ENCODE results near the gene CLEC16A.

The CLEC16A gene

GRCh38 chr16:10993649-10994048 lies 49.3 kb downstream of the CLEC16A start:
- DNase-seq: no peak

GRCh38 chr16:10994571-10994970 lies 50.2 kb downstream of the CLEC16A start:
- DNase-seq: no peak

- no peak for DNase-seq
These were observed 51.2 kb downstream of the CLEC16A start for GRCh38 chr16:10995565-10995964.

GRCh38 chr16:10997485-10997884 lies 53.1 kb downstream of the CLEC16A start:
- DNase-seq: no peak

- DNase-seq: no peak
These were observed 54.9 kb downstream of the CLEC16A start for GRCh38 chr16:10999300-10999699.

GRCh38 chr16:11001611-11002010 lies 57.2 kb downstream of the CLEC16A start:
- no peak for DNase-seq

GRCh38 chr16:11003141-11003540 lies 58.8 kb downstream of the CLEC16A start:
- DNase-seq: no peak

GRCh38 chr16:11004351-11004750 lies 60.0 kb downstream of the CLEC16A start:
- DNase-seq: no peak

GRCh38 chr16:11004973-11005610 lies 60.7 kb downstream of the CLEC16A start:
- DNase-seq: peak; percentile 40 to 78

- peak in 1 of 2 experiments; percentile 57 for DNase-seq
These were observed 61.2 kb downstream of the CLEC16A start for GRCh38 chr16:11005611-11005975.

GRCh38 chr16:11006656-11007055 lies 62.3 kb downstream of the CLEC16A start:
- no peak for DNase-seq

GRCh38 chr16:11007714-11008280 lies 63.4 kb downstream of the CLEC16A start:
- DNase-seq: peak; percentile 51 to 65

- no peak for DNase-seq
These were observed 64.8 kb downstream of the CLEC16A start for GRCh38 chr16:11009027-11009755.

- no peak for DNase-seq
These were observed 66.3 kb downstream of the CLEC16A start for GRCh38 chr16:11010575-11011221.

GRCh38 chr16:11011326-11011725 lies 67.0 kb downstream of the CLEC16A start:
- DNase-seq: no peak

- no peak for DNase-seq
These were observed 68.5 kb downstream of the CLEC16A start for GRCh38 chr16:11012841-11013240.

- no peak for DNase-seq
These were observed 69.8 kb downstream of the CLEC16A start for GRCh38 chr16:11014136-11014535.

GRCh38 chr16:11015076-11015475 lies 70.7 kb downstream of the CLEC16A start:
- DNase-seq: peak in 1 of 2 experiments; percentile 29

GRCh38 chr16:11015607-11016006 lies 71.2 kb downstream of the CLEC16A start:
- no peak for DNase-seq

GRCh38 chr16:11016524-11016988 lies 72.2 kb downstream of the CLEC16A start:
- no peak for DNase-seq

GRCh38 chr16:11016993-11017392 lies 72.6 kb downstream of the CLEC16A start:
- DNase-seq: no peak

GRCh38 chr16:11017499-11017898 lies 73.1 kb downstream of the CLEC16A start:
- no peak for DNase-seq

- no peak for DNase-seq
These were observed 76.0 kb downstream of the CLEC16A start for GRCh38 chr16:11020388-11020787.
